GM10266 (cell line): ENCODE measurements around the gene DMRT2.
A peak's percentile ranks its signal among the peaks of the same experiment; 100 is the strongest.

Experiments
- DNase-seq: peaks from one replicate; pipeline ENCODE4 v3.0.0; 2012; ENCODE audit errors: extremely low spot score
- TF ChIP-seq, protein P1 (sequence below): IDR thresholded peaks from 2 replicates; pipeline ENCODE4 v1.5.1; 2012; ENCODE audit warnings: mild to moderate bottlenecking, low read depth; ENCODE audit not compliant: control insufficient read depth, insufficient read depth; ENCODE audit errors: missing control alignments

The DMRT2 gene

GRCh38 chr9:1051584-1052275, 1.6 kb downstream of the DMRT2 start:
- TF ChIP-seq, protein P1, sequence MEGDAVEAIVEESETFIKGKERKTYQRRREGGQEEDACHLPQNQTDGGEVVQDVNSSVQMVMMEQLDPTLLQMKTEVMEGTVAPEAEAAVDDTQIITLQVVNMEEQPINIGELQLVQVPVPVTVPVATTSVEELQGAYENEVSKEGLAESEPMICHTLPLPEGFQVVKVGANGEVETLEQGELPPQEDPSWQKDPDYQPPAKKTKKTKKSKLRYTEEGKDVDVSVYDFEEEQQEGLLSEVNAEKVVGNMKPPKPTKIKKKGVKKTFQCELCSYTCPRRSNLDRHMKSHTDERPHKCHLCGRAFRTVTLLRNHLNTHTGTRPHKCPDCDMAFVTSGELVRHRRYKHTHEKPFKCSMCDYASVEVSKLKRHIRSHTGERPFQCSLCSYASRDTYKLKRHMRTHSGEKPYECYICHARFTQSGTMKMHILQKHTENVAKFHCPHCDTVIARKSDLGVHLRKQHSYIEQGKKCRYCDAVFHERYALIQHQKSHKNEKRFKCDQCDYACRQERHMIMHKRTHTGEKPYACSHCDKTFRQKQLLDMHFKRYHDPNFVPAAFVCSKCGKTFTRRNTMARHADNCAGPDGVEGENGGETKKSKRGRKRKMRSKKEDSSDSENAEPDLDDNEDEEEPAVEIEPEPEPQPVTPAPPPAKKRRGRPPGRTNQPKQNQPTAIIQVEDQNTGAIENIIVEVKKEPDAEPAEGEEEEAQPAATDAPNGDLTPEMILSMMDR = peak; percentile 44
- DNase-seq = peak; percentile 38

GRCh38 chr9:1052365-1053281, 2.5 kb downstream of the DMRT2 start:
- peak; percentile 23 for DNase-seq
- TF ChIP-seq, protein P1 = no peak

DNA sequence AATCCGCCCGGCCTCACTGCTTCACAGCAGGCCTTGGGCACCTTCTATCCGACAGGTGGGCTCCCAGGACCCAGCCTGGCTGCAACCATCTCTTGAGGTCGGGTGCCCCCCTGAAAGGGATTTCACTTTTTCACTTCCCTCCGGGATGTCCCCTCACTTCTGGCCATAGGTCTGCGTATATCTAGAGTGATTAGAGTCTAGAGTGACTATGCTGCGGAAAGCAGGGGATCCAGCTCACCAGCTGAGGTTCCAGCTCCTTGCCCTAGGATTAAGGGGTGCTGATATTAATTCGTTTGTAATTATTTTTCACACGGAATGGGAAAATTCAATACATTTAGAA, 3.1 kb downstream of the DMRT2 start:
- TF ChIP-seq, protein P1 = no peak
- DNase-seq = no peak

GRCh38 chr9:1053986-1054425, 3.8 kb downstream of the DMRT2 start:
- no peak for DNase-seq
- TF ChIP-seq, protein P1 = no peak

GRCh38 chr9:1055166-1055565, 5.0 kb downstream of the DMRT2 start:
- no peak for DNase-seq
- TF ChIP-seq, protein P1 = no peak

DNA sequence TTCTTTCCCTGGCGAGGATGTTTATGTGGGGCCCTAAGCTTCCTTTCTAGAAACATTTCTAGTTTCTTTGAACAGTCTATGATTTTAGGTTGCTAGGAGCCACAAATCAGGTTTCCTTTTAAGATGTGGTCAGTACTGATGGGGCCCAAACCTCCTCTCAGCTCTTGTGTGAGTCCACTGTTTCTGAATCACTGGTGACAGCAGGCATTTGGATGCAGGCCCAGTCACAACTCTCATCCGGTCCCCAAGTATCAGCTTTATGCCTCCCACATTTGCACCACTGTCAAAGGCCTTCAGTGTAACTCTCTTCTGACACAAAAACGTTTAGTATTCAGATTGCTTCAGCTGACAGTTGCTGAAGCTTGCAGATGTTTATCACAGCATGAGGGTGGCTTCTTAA, 7.8 kb downstream of the DMRT2 start:
- DNase-seq = no peak
- TF ChIP-seq, protein P1 = no peak
